HAP-1 (cell line): Measurements from ENCODE around the gene ABO.
"Not testable (repeated sequence)": the region's sequence is repeated elsewhere in the genome, so short reads cannot be mapped to it uniquely, and the experiment has no call there.

Source experiments
- DNase-seq, 2 experiments: peaks; one replicate each; pipeline ENCODE4 v3.0.0-alpha.2; 2016 to 2020; ENCODE audit warnings: low spot score in 2 of 2
- H3K27me3 ChIP-seq: fragments of 250-450 bp; sonication (Bioruptor Pico); 2 replicates; pipeline ENCODE4 v1.5.1; 2020; ENCODE audit warnings: low read depth, mild to moderate bottlenecking, moderate library complexity
- H3K36me3 ChIP-seq: fragments of 250-450 bp; sonication (Bioruptor Pico); replicated peaks from 2 replicates; pipeline ENCODE4 v1.5.1; 2020; ENCODE audit warnings: mild to moderate bottlenecking
- H3K4me1 ChIP-seq: fragments of 250-450 bp; sonication (Bioruptor Pico); 2 replicates; pipeline ENCODE4 v1.5.1; 2020; ENCODE audit warnings: mild to moderate bottlenecking
- H3K4me3 ChIP-seq: fragments of 250-450 bp; sonication (Bioruptor Pico); 2 replicates; pipeline ENCODE4 v1.5.1; 2020; ENCODE audit warnings: mild to moderate bottlenecking, moderate library complexity
- H3K9me3 ChIP-seq: fragments of 250-450 bp; sonication (Bioruptor Pico); 2 replicates; pipeline ENCODE4 v1.5.1; 2020; ENCODE audit warnings: mild to moderate bottlenecking, moderate library complexity
- in situ Hi-C: fragments of 300-500 bp; cut with MboI; formaldehyde crosslinking; loops from 3 replicates; pipeline ENCODE4 v1.14.3; 2020; ENCODE audit warnings: low sequenced_read_pairs, inconsistent platforms, mixed read lengths

Gene ABO

DNA sequence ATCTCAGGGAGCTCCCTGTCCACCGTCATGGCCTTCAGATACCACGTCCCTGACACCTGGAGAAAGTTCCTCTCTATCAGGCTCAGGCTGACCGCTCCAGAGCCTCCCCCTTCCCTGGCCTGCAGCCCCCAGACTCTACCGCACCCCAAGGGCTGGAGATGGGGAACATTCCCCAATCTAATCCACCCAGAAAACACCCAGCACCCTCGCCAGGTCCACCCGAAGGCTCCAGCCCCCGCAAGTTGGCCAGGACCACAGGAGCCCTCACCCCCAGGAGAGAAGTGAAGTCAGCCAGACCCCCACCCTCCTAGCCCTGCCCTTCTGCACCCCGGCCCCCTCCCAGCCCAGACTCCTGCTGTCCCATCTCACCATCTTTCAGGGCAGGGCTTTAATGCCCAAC is 47.0 kb downstream of the ABO start:
- H3K9me3 ChIP-seq, H3K27me3 ChIP-seq, DNase-seq: not testable (repeated sequence)

DNA sequence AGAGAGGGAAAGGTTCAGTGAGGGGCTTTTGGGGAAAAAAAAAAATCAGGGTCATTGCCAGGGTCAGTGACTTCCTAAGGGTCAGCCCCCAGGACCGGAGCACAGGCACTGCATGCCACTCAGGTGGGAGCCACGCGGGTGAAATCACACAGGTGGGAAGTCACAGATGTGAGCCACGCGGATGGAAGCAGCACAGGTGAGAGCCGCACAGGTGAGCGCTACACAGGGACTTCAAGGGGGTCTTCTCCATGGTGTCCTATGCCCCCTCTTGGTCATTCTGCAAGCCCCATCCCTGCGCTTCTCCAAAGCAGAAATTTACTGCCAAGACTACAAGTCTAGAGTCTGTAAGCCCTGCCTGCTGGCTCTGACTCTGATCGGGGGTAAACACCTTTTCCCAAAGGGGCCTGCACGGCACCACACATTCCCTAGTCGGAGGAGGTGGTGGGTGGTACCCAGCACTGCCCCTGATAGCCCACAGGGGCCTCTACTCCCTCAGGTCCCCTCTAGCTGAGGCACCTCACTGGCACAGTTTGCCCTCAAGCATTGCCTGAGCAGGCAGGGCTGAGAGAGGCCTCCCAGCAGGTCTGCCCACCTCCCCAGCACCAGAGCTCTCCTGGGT is 47.6 kb downstream of the ABO start:
- no peaks in the 10 kb centered on the region for H3K4me1 ChIP-seq
- in situ Hi-C loops = no loop called here
- DNase-seq = no peak
- H3K36me3 ChIP-seq = no peaks in the 10 kb centered on the region
- no peak overlapping the region for H3K4me3 ChIP-seq
- H3K9me3 ChIP-seq = no peaks in the 10 kb centered on the region
- no peaks in the 10 kb centered on the region for H3K27me3 ChIP-seq

More for the DNA sequence above, 47.0 kb downstream of the ABO start:
- in situ Hi-C loops, H3K36me3 ChIP-seq, H3K4me3 ChIP-seq, H3K4me1 ChIP-seq: not testable (repeated sequence)

DNA sequence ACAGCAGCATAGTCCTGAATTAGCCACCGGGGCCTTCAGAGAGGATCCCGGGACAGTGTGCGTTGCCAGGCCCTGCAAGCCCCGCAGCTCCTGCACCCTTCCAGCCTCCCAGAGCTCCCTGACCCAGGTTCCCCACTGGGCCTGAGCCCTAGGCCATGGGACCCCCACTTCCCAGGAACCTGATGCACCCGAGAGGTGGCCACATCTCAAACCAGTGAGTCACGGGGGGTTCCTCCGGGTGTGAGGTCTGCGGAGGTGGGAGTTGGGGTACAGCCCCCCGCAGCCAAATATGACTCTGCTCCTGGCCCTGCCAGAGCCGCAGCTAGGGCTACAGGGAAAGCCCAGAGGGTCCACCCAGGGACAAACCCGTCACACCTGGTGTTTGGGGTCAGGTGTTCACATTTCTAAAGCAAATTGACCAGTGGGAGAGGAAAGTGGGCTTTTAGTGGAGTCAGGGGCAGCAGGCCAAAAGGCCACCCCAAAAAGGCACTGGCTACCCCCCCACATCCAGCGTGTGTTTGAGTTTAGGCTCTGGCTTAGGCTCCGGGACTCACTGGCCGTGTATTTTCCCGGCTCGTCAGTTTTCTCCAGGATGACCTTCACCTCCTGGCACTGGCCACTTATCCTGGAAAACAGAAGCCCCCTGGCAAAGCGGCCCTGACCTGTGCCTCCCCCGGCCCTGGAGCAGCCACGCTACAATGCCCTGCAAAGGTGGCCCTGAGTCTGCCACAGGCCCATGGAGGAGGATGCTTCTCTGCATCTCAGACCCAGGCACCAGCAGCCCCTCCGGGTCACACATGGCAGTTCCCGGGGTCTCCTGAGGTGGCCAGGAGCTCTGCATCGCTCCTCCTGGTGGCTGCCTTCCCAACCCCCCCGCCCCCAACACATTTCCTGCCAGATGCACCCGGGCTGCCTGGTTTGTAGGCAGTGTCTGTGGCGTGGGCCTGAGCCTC is 48.5 kb downstream of the ABO start:
- no peak for DNase-seq
- H3K4me3 ChIP-seq = no peak overlapping the region
- no peaks in the 10 kb centered on the region for H3K4me1 ChIP-seq
- no peaks in the 10 kb centered on the region for H3K27me3 ChIP-seq
- H3K36me3 ChIP-seq = no peaks in the 10 kb centered on the region
- no peaks in the 10 kb centered on the region for H3K9me3 ChIP-seq
- in situ Hi-C loops = no loop called here

DNA sequence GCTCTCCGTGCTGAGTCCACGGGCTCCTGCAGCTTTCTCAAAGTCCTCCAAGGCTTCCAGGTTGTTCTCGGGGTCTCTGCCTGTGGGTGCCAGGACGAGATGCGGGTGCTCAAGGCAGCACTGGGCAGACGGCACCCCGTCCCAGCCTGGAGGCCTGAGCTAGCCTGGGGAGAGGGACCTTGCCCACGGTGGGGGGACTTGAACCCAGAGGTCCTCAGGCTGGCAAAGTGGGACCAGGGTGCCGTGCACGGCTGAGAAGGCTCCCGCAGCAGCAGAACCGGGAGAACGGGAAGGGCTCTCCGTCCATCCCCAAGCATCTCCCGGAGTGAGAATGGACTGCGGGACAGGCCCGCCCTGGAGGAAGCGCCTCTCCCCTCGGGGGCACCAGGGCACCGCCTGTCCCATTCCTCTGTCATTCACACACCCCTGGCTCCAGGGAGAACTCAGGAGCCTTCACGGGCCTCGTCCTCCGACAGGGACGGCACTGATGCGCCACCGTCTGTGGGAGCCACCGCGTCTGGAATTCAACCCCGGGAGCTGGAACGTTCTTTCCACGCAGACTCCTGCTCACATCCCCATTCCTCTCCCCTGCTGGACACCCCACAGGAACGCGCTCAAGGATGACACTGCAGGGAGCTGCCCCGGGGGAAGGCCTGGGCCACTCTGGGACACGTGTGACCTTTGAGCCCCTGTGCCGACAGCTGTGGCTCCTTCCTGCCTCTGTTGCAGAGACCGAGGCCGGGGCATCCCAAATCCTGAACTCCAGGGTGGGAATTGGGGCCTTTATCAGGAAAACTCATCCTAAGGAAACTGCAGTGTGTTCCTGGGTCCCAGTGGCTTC is 49.6 kb downstream of the ABO start:
- Histone ChIP-seq H3K9me3 (no peaks in the 10 kb centered on the region), H3K36me3 (no peaks in the 10 kb centered on the region), H3K4me1 (no peaks in the 10 kb centered on the region), H3K4me3 (no peak overlapping the region), H3K27me3 (no peaks in the 10 kb centered on the region)
- DNase-seq = no peak
- in situ Hi-C loops = no loop called here

DNA sequence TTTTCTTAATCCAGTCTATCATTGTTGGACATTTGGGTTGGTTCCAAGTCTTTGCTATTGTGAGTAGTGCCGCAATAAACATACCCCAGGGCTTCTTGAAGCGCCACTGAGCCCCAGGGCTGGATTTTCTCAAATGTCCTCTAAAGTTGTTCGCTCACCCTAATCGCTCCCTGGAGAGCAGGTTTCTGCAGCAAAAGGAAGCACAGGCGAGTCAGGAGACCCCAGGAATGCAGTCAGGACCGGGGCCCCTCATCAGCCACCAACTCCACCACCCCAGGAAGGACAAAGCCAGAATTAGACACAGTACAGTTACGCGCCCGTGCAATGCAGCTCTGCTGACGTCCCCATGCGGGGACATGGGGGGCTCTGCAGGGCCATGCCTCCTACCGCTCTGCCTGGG is 50.2 kb downstream of the ABO start:
- Histone ChIP-seq H3K27me3 (no peaks in the 10 kb centered on the region), H3K36me3 (no peaks in the 10 kb centered on the region), H3K4me1 (no peaks in the 10 kb centered on the region), H3K4me3 (no peak overlapping the region), H3K9me3 (no peaks in the 10 kb centered on the region)
- no peak for DNase-seq
- in situ Hi-C loops = no loop called here

DNA sequence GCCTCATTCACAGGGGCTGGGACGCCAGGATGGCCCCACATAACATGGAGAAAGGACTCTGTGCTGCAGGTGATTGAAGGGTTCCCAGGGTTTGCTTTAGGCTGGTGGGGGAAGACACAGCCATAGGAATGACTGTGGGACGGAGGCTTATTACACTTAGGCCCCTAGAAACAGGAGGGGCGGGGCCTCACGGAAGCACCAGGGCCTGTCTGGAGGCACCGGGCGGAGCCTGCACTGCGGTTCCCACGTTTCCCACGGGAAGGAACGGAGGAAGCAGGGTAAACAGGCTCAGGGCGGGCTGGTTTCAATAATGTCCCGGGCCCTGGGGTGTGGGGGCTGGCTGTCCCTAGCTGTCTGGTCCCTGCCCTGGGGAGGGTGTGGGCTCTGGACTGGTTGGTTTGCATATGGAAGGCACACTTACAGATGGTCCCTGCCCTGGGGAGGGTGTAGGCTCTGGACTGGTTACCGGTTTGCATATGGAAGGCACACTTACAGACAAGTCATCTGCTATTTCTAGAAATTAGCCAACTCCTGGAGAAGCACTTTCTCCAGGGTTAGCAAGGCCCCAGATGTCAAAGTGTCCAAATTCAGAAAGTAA is 51.7 kb downstream of the ABO start:
- H3K27me3 ChIP-seq, H3K9me3 ChIP-seq, H3K4me1 ChIP-seq, H3K4me3 ChIP-seq, in situ Hi-C loops, H3K36me3 ChIP-seq: not testable (repeated sequence)
- DNase-seq = peak in 1 of 2 experiments; percentile 31

DNA sequence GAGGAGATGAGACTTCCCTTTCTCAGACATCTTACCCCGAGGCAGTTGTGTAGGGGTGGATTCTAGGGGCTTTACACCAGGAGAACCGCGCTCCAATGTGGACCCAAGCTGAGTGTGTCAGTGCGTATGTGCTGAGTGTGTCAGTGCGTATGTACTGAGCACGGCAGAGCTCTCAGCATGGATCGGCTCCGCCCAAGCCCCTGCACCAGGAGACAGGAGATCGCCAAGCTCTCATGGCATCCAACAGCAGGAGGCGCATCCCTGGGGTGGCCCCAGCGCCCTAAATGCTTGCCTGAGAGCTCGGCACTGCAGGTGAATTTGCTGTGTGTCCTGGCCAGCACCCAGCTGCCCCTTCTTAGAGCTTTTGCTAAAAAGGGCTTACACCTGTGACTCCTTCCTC is 53.0 kb downstream of the ABO start:
- H3K9me3 ChIP-seq, H3K36me3 ChIP-seq, H3K27me3 ChIP-seq, in situ Hi-C loops, DNase-seq, H3K4me3 ChIP-seq, H3K4me1 ChIP-seq: not testable (repeated sequence)

DNA sequence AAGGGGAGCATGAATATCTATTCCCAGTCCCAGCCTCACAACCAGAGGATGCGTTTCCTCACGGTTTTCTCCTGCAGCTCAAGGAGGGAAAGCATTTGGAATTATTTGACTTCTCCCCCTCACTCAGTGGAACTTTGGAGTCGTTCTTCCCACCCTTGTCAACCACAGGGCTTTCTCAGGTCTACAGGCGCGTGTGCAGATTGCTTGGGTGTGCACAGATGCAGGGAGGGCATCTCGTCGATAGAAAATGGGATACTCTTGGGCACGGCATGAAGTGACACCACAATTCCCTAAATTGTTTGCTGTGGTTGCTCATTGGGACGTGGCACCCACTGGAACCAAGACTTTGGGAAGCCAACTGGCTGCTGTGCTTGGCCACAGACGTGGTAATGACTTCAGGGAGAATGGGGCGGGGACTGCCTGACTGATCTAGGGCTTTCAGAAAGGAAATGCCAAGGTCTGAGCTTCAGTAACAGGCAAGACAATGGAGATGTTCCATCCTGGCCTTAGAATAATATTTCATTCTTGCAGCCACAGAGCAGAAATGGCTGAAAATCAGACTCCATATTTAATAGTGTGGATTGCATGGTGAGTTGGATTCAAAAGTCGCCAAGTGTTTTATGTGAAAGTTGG is 53.7 kb downstream of the ABO start:
- no peaks in the 10 kb centered on the region for H3K4me1 ChIP-seq

DNA sequence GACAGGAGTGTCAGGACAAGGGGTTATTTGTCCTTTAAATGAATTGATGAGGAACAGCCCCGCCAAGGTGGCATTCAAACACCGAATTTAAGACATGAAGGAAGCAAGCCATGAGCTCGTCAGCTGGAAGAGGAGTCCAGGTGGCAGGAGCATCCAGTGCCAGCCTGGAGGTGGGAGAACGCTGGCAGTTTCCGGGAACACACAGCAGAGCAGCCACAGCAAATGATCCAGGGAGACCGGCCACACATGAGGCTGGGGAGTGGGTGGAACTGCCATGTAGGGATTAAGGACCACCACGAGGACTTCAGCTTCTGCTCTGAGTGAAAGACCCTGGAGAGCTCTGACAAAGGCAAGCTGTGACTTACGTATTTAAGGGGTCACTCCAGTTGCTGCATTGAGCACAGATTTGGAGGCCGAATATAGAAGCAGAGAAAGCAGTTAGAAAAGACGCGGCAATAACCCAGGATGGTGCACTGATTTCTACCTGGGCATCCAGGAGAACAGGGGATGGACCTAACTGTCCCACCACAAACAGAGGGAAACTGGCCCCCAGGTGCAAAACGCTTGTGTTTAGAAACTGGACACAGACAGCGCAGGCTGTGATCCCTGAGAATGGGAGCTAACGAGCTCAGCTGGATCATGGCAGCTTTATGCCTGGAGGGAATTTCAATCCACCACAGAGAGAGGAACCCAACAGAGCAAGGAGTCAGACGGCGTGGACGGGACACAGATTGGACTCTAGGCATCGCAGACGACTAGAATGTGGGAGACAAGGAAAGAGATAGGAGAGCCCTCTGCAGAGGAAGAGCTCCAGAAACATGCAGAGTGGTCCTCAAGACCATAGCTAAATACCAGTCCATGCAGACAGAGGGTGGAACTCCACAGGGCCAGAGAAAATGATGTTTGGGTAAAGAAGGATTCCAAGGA is 56.7 kb downstream of the ABO start:
- H3K27me3 ChIP-seq, H3K9me3 ChIP-seq, H3K4me1 ChIP-seq, H3K36me3 ChIP-seq, in situ Hi-C loops, DNase-seq, H3K4me3 ChIP-seq: not testable (repeated sequence)

More for the DNA sequence above, 53.7 kb downstream of the ABO start:
- Histone ChIP-seq H3K36me3 (no peaks in the 10 kb centered on the region), H3K27me3 (no peaks in the 10 kb centered on the region), H3K9me3 (no peaks in the 10 kb centered on the region), H3K4me3 (no peak overlapping the region)
- DNase-seq = no peak
- in situ Hi-C loops = no loop called here

DNA sequence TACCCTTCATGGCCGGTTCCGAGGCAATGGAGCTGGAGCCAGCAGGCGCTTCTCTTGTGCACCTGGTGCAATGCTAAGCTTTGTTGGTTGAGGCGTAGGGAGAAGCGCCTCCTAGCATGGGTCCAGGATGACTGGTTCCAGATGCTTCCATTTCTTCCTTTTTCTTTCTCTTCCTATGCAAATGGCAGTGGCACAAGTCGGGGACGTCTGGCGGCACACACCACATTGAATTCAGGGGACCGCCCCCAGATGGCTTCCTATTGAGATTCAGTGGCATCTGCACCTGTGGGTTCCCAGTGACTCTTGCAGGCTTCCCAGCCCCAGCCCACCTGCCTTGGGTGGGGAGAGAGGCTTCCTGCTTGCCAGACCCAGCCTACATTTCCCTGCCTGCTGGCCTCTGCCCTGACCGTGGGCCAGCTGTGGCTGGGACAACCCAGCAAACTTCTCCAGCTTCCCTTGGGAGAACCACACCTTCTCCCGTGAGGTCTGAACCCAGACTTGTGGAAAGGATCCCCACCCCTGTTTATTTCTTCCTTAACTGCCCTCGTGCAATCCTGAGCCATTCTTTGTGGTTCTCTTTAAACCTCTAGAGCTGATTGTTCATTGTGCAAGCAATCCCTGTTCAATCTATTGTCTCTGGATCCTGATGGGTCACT is 57.5 kb downstream of the ABO start:
- in situ Hi-C loops = not testable (repeated sequence)

DNA sequence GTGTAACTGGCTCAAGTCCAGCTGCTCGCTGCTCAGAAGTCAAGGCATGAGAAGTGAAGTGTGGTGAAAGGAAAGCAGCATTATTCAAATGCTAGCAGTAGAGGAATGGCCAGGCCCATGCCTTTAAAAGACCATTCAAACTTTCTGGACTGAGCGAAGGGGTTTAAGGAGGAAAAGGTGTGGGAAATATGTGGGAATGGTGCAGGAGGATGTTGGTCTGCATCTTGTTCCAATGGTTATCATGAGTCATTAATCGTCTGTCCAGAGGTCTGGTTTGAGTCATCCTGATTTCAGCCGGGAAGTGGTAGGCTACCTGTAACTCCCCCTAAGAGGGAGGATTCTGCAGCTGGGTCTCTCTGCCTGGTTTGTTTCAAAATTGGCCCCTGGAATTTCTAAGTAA is 60.7 kb downstream of the ABO start:
- H3K27me3 ChIP-seq, H3K9me3 ChIP-seq, H3K4me3 ChIP-seq, H3K36me3 ChIP-seq, DNase-seq, in situ Hi-C loops, H3K4me1 ChIP-seq: not testable (repeated sequence)

More for the DNA sequence above, 57.5 kb downstream of the ABO start:
- H3K4me1 ChIP-seq, H3K9me3 ChIP-seq, H3K4me3 ChIP-seq, H3K27me3 ChIP-seq, DNase-seq, H3K36me3 ChIP-seq: not testable (repeated sequence)

DNA sequence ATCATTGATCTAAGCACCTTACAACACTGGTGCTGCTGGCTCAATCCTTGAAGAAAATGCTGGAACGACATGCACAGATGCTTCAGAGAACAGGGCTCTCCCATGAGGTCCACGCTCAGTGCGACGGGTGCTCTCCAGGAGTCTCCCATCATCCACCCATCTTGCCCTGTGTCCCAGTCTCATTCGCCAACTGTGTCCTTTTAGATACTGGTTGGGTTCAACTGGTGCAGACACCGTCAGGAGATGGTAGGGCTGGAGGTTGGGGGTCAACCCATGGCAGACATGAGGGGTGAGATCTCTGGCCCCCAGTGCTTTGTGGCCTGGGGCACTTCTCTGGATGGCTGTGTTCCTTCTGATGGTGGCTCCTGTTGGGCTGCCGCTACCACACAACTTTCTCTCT is 64.4 kb downstream of the ABO start:
- H3K9me3 ChIP-seq = peaks cover 2% of the 10 kb centered on the region; the same call in 1 of the 2 replicates
- in situ Hi-C loops = no loop called here
- H3K27me3 ChIP-seq = peaks cover 20% of the 10 kb centered on the region
- H3K4me3 ChIP-seq = no peak overlapping the region
- no peak for DNase-seq
- H3K36me3 ChIP-seq = no peaks in the 10 kb centered on the region
- no peaks in the 10 kb centered on the region for H3K4me1 ChIP-seq
